CD14-positive monocyte (primary cell): Measurements from ENCODE around the gene POLD3. TPM values are rescaled to one million over a fixed set of nuclear protein-coding genes. Genes with fewer than 3 reads are reported as not detected.

Experiments used
- DNase-seq, 3 donors: peaks; one replicate each; pipeline ENCODE4 v3.0.0-alpha.2; 2011 to 2022
- H2AFZ ChIP-seq: 2 replicates; pipeline ENCODE4 v1.6.0; 2012; ENCODE audit warnings: mild to moderate bottlenecking, low read depth, low read length, inconsistent platforms; ENCODE audit not compliant: insufficient read depth, poor library complexity, severe bottlenecking
- H3K27ac ChIP-seq, 2 donors: 1 replicate in 1 of 2; 2 replicates in 1 of 2; pipeline ENCODE4 v1.5.1; 2012 to 2013; ENCODE audit warnings: low read length in 2 of 2, control low read depth in 1 of 2, inconsistent platforms in 1 of 2, low read depth in 1 of 2, mild to moderate bottlenecking in 1 of 2
- H3K27me3 ChIP-seq, 2 donors: one replicate each; pipeline versions ENCODE4 v1.6.0 to v1.6.1; 2011 to 2013; ENCODE audit warnings: low read length in 2 of 2; ENCODE audit not compliant: control insufficient read depth in 2 of 2, insufficient read depth in 2 of 2
- H3K36me3 ChIP-seq, 2 donors: replicated peaks in 1 of 2; 1 replicate in 1 of 2; 2 replicates in 1 of 2; pipeline versions ENCODE4 v1.5.1 to v1.6.1; 2012 to 2013; ENCODE audit warnings: low read length in 2 of 2, control low read depth in 1 of 2, inconsistent platforms in 1 of 2, mild to moderate bottlenecking in 1 of 2; ENCODE audit not compliant: insufficient read depth in 2 of 2, control insufficient read depth in 1 of 2
- H3K4me1 ChIP-seq, 2 donors: 1 replicate in 1 of 2; 2 replicates in 1 of 2; pipeline versions ENCODE4 v1.5.1 to v1.6.1; 2012 to 2013; ENCODE audit warnings: low read length in 2 of 2, control low read depth in 1 of 2, inconsistent platforms in 1 of 2, mild to moderate bottlenecking in 1 of 2, moderate library complexity in 1 of 2; ENCODE audit not compliant: insufficient read depth in 2 of 2, control insufficient read depth in 1 of 2
- H3K4me2 ChIP-seq: replicated peaks from 2 replicates; pipeline ENCODE3; 2012; ENCODE audit warnings: low read length, moderate library complexity, mild to moderate bottlenecking; ENCODE audit not compliant: poor library complexity, severe bottlenecking; ENCODE audit errors: extremely low read depth
- H3K4me3 ChIP-seq, 3 experiments: fragments of 200-600 bp in 1 of 3; sonication (generic) in 1 of 3; replicated peaks in 1 of 3; 1 replicate in 2 of 3; 2 replicates in 1 of 3; pipeline ENCODE4 v1.5.1; 2011 to 2013; ENCODE audit warnings: low read length in 3 of 3, mild to moderate bottlenecking in 3 of 3, control low read depth in 2 of 3, low read depth in 2 of 3, inconsistent platforms in 1 of 3, moderate library complexity in 1 of 3
- H3K79me2 ChIP-seq: 2 replicates; pipeline ENCODE4 v1.6.0; 2012; ENCODE audit warnings: mild to moderate bottlenecking, control low read depth, inconsistent platforms, low read length, moderate library complexity; ENCODE audit not compliant: insufficient read depth
- H3K9ac ChIP-seq: 2 replicates; pipeline ENCODE4 v1.6.0; 2017; ENCODE audit warnings: low read length, mild to moderate bottlenecking; ENCODE audit not compliant: insufficient read depth, poor library complexity, severe bottlenecking
- H3K9me3 ChIP-seq, 2 donors: replicated peaks in 1 of 2; 1 replicate in 1 of 2; 2 replicates in 1 of 2; pipeline versions ENCODE4 v1.5.1 to v1.6.1; 2012 to 2013; ENCODE audit warnings: low read length in 2 of 2, control low read depth in 1 of 2; ENCODE audit not compliant: control insufficient read depth in 1 of 2, insufficient read depth in 1 of 2
- H4K20me1 ChIP-seq: 2 replicates; pipeline ENCODE4 v1.6.0; 2012; ENCODE audit warnings: mild to moderate bottlenecking, low read length, control low read depth, moderate library complexity; ENCODE audit not compliant: insufficient read depth
- H3K27ac Mint-ChIP-seq, 7 donors: one replicate each; pipeline ENCODE4 v1.8.0; 2020; ENCODE audit warnings: mild to moderate bottlenecking in 7 of 7, mixed read lengths in 7 of 7, moderate library complexity in 6 of 7, inconsistent platforms in 2 of 7
- H3K27me3 Mint-ChIP-seq, 3 donors: one replicate each; pipeline ENCODE4 v1.8.0; 2021 to 2022; ENCODE audit warnings: low read depth in 3 of 3, mild to moderate bottlenecking in 3 of 3, mixed read lengths in 3 of 3, moderate library complexity in 3 of 3, inconsistent platforms in 1 of 3
- H3K36me3 Mint-ChIP-seq, 2 donors: one replicate each; pipeline ENCODE4 v1.8.0; 2020; ENCODE audit warnings: mixed read lengths in 2 of 2, inconsistent platforms in 1 of 2, mild to moderate bottlenecking in 1 of 2
- H3K4me1 Mint-ChIP-seq: one replicate; pipeline ENCODE4 v1.8.0; 2020; ENCODE audit warnings: mild to moderate bottlenecking, mixed read lengths
- H3K4me3 Mint-ChIP-seq, 2 donors: one replicate each; pipeline ENCODE4 v1.8.0; 2020; ENCODE audit warnings: mild to moderate bottlenecking in 2 of 2, mixed read lengths in 2 of 2, moderate library complexity in 1 of 2
- H3K9me3 Mint-ChIP-seq, 7 donors: one replicate each; pipeline ENCODE4 v1.8.0; 2020 to 2022; ENCODE audit warnings: mixed read lengths in 7 of 7, mild to moderate bottlenecking in 6 of 7, moderate library complexity in 6 of 7, inconsistent platforms in 2 of 7
- WGBS: methylation state at CpG from one replicate; pipeline ENCODE4 v1.1.5; 2013; ENCODE audit warnings: missing lambda C conversion rate; ENCODE audit not compliant: insufficient coverage; 5-methylcytosine and 5-hydroxymethylcytosine counted together
- intact Hi-C, 2 donors: fragments of 100-400 bp; cut with micrococcal nuclease; formaldehyde crosslinking; loops; one replicate each; pipeline versions ENCODE4 v1.15.0 to v1.15.1; 2023
- polyA plus RNA-seq, 3 donors: library from polyadenylated mRNA; depleted of rRNA in 1 of 3; unstranded in 2 of 3; stranded (reverse) in 1 of 3; fragments of 300-500 nt in 2 of 3; fragments of >200 nt in 1 of 3; fragmentation: Illumina TruSeq in 2 of 3; gene quantifications; 1 replicate in 2 of 3; 2 replicates in 1 of 3; pipeline ENCODE4 v1.2.3, GENCODE V29; 2012 to 2021
- TF ChIP-seq, protein P1 (sequence below): fragments of 200-600 bp; IDR thresholded peaks from one replicate; pipeline ENCODE4 v1.8.0; 2022; ENCODE audit warnings: antibody characterized with exemption, mild to moderate bottlenecking

POLD3 gene
- polyA plus RNA-seq, 3 donors: 11.3 to 29.9 (median 26.2) TPM

DNA sequence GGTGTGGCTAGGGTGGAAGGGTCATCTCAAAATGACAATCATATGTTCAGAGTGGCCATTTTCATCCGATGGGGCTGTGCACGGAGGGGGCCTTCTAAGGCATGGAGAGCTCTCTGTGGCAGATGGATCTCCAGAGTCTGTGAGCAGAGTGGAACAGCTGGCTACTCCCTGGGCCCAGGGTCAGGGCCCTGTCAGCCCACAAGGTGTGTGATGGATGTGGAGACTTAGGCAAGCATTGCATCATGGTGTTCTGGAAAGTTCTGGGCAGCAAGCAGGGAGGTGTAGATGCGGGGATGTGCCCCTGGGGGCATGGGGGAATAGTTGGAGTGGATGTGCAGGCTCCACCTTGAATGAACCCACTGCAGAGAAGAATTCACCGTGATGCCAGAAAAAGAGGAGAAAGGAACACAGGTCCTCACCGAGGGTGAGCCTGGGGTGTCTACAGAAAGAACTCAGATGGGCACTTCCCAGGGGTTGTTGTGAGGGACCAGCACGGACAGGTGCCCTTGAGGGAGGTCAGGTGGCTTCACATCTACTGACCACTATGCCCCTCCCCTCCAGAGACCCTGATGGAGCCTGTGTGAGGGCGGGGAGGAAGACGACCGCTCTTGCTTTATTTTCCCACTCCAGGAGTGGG, 87.8 kb downstream of the POLD3 start:
- no peak overlapping the region for H2AFZ ChIP-seq
- H3K4me1 ChIP-seq: peaks cover under 1 to 7% of the 10 kb centered on the region in 2 donors
- H3K79me2 ChIP-seq: no peaks in the 10 kb centered on the region
- peaks cover 0 to 2% of the 10 kb centered on the region in 2 donors for H3K36me3 Mint-ChIP-seq
- no peak overlapping the region for H3K27ac ChIP-seq
- no peak overlapping the region for H3K4me2 ChIP-seq
- peaks cover 6 to 19% of the 10 kb centered on the region in 2 donors for H3K27me3 ChIP-seq
- no peaks in the 10 kb centered on the region for H3K36me3 ChIP-seq
- H3K9me3 Mint-ChIP-seq: peaks cover 0 to 4% (median 0%) of the 10 kb centered on the region in 7 donors
- TF ChIP-seq, protein P1, sequence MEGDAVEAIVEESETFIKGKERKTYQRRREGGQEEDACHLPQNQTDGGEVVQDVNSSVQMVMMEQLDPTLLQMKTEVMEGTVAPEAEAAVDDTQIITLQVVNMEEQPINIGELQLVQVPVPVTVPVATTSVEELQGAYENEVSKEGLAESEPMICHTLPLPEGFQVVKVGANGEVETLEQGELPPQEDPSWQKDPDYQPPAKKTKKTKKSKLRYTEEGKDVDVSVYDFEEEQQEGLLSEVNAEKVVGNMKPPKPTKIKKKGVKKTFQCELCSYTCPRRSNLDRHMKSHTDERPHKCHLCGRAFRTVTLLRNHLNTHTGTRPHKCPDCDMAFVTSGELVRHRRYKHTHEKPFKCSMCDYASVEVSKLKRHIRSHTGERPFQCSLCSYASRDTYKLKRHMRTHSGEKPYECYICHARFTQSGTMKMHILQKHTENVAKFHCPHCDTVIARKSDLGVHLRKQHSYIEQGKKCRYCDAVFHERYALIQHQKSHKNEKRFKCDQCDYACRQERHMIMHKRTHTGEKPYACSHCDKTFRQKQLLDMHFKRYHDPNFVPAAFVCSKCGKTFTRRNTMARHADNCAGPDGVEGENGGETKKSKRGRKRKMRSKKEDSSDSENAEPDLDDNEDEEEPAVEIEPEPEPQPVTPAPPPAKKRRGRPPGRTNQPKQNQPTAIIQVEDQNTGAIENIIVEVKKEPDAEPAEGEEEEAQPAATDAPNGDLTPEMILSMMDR: no peak
- peak overlapping the region in 1 of 7 donors; percentile 64 for H3K27ac Mint-ChIP-seq
- peaks cover 21 to 24% (median 21%) of the 10 kb centered on the region in 3 donors for H3K27me3 Mint-ChIP-seq
- intact Hi-C loops: no loop called here
- H3K9me3 ChIP-seq: no peaks in the 10 kb centered on the region
- H3K9ac ChIP-seq: no peak overlapping the region
- no peak for DNase-seq
- H3K4me3 Mint-ChIP-seq: no peak overlapping the region
- peaks cover 11% of the 10 kb centered on the region for H3K4me1 Mint-ChIP-seq
- WGBS: 100% methylated on average over 4 of the region's 9 CpGs
- no peak overlapping the region for H3K4me3 ChIP-seq
- H4K20me1 ChIP-seq: no peaks in the 10 kb centered on the region

GRCh38 chr11:74680703-74681531, 88.5 kb downstream of the POLD3 start:
- TF ChIP-seq, protein P1: no peak
- Histone ChIP-seq H3K4me3 (no peak overlapping the region), H3K27me3 (peaks cover 6 to 19% of the 10 kb centered on the region in 2 donors), H3K36me3 (no peaks in the 10 kb centered on the region), H4K20me1 (no peaks in the 10 kb centered on the region), H3K79me2 (no peaks in the 10 kb centered on the region), H3K4me1 (peaks cover 8 to 15% of the 10 kb centered on the region in 2 donors), H2AFZ (no peak overlapping the region), H3K9me3 (no peaks in the 10 kb centered on the region), H3K27ac (no peak overlapping the region), H3K4me2 (no peak overlapping the region), H3K9ac (no peak overlapping the region)
- WGBS: 96% methylated on average over 14 of the region's 18 CpGs
- Mint-ChIP-seq H3K4me3 (no peak overlapping the region), H3K36me3 (peaks cover 0 to 2% of the 10 kb centered on the region in 2 donors), H3K27me3 (peaks cover 21 to 25% (median 21%) of the 10 kb centered on the region in 3 donors), H3K9me3 (peaks cover 0 to 4% (median 0%) of the 10 kb centered on the region in 7 donors), H3K27ac (no peak overlapping the region), H3K4me1 (peaks cover 17% of the 10 kb centered on the region)
- DNase-seq: no peak
- intact Hi-C loops: no loop called here
